EL (cell line): ENCODE results near the gene KRTAP10-5.
"Not testable (repeated sequence)": the region's sequence is repeated elsewhere in the genome, so short reads cannot be mapped to it uniquely, and the experiment has no call there.

ENCODE experiments used
- DNase-seq: peaks from one replicate; pipeline ENCODE4 v3.0.0-alpha.2; 2016

KRTAP10-5 gene

DNA sequence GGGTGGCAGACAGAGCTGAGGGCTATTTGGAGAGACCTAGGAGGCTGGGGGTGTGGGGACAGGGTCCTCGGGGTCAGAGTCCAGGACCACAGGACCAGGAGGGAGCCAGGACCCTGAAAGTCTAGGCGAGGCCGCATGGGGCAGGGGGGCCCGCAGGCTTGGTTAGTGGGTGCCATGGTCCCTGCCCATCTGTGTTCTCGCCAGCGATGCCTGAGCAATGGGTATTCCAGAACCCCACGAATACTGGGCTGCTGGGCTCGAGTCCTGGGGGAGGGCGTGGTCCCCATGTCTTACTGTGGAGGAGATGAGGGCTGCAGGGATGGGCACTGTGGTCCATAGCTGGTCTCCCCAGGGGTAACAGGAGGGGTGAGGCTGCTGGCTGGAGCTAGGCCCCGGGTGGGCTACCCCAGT lies 9.9 kb upstream of the KRTAP10-5 start:
- no peak for DNase-seq

DNA sequence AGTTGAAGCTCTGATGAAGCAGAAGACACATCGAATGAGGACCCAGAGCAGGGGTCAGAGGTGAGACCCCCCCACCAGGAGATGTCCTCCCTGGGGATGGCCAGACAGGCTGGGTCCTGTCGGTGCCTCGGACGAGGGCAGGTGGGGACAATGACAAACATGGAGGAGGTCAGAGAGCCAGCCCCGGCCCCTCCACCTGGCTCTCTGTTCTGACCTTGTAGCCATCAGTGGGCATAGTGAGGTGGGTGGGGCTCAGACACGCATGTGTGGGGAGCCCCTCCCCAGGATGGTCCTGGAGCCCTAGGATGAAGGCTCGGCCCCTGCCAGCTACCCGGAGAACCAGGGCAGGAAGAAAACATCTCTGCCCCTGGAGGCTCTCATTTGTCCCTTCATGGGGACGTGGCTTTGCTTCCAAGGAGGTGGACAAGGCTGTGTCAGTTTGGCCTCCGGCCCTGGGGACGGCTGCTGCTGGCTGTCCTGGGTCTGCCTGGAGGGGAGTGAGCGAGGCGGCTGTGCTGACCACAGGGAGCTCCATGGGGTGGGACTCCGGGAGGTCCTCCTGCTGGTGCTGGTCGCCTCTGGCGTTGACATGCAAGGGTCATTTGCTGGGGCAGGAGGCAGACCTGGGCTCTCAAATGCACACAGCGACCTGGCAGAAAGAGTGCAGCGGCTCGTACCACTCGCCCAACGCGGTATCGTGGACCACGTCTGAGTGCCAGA lies 9.3 kb upstream of the KRTAP10-5 start:
- DNase-seq, result no peak

- DNase-seq, result no peak
These were observed 8.7 kb upstream of the KRTAP10-5 start for GRCh38 chr21:44589094-44589493.

GRCh38 chr21:44585892-44586291 lies 5.5 kb upstream of the KRTAP10-5 start:
- no peak for DNase-seq

DNA sequence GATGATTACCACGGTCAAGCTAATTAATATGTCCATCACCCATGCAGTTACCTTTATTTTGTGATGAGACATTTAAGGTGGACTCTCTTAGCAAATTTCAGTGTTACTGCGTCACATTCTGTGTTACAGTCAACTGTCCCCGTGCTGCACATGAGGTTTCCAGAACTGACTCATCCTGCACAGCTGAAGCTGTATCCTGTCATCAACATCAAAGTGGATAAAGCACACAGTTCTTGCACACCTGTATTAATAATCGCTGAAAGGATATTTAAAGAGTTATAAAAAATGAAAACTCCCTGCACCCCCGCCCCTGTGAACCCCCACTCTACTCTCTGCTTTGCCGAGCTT lies 3.4 kb upstream of the KRTAP10-5 start:
- DNase-seq, result no peak

- DNase-seq, result no peak
These were observed 2.8 kb upstream of the KRTAP10-5 start for GRCh38 chr21:44583089-44583799.

DNA sequence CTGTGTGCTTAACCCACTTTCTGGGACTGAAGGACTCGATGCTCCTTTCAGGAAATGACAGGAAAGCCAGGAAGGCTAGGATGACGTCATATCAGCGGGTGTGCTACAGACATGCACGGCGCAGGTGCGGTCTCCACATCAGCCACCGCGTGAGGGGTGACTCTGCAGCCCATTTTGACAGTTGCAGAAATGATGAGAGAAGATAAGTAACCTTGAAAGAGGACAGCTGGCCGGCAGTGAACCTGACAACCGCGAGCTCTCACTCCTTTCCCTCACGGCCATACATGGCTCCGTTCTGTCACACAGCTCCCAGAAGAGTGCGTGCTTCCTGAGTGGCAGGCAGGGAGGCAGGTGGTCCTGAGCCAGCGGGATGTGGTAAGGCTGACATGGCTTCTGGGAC lies 1.7 kb upstream of the KRTAP10-5 start:
- DNase-seq, result no peak

DNA sequence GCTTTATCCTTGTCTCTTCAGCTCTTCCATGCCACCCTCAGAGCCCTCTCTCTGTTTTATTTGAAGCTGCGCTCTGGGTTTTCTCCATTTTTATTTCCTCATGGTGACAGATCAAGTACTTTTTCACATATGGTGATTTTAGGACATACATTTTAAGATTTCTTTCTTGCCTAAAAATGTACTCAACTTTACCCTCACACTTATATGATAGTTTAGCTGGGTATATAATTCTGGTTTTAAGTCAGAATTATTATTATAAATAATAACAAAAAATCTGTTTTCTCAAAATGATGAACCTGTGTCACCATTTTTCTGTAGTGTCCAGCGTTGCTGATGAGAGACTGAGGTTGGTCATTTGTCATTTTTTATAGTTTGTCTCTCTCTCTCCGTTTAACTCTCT lies 754 bp upstream of the KRTAP10-5 start:
- DNase-seq, result no peak

- DNase-seq, result no peak
These were observed 615 bp downstream of the KRTAP10-5 start for GRCh38 chr21:44579833-44580144.

DNA sequence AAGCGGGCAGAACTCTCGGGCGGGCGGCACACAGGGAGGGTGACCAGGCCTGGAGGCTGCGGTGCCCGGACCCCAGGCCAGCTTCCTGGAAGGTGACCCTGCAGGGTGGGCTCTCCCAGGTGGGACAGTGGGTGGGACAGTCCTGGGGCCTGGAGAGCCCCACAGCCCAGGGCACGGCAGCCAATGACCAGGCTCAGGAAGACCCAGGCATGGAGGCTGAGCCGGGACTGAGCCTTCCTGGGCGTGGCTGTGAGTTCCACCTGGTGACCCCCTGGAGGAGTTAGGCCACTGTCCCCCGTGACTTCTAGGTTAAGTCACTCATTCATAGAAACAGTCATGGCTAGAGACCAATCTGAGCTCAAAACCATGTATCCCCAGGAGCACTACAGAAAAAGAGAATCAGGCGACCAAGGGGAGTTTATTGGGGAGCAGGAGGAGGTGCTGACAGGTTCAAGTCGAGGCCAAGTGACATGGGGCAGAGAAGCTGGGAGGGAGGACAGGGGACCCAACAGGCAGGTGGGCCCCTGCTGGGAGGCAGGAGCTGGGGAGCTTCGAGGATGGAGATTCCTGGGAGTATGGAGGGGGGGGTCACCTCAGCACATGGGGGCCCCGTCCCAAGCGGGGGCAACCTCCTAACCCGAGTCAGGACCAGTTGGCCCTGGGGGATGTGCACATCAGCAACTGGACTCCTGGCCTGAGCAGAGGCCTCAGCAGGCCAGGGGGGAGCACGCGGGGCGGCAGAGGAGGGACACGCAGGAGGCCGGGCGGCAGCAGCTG lies 1.2 kb downstream of the KRTAP10-5 start:
- no peak for DNase-seq

- no peak for DNase-seq
These were observed 1.9 kb downstream of the KRTAP10-5 start for GRCh38 chr21:44578371-44579055.

DNA sequence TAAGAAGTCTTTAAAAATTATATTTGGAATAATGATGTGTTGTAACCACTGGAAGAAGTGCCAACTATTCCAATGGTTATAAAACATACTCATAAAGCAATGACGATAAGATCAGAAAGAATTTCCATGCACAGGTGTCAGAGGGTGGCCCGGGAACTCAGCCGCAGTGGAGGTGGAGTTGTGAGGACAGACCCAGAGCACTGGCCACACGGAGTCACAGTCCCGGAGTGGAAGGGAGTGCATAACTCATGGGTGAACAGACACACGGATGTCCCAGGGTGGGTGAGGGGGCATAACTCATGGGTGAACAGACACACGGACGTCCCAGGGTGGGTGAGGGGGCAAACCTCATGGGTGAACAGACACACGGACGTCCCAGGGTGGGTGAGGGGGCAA lies 4.4 kb downstream of the KRTAP10-5 start:
- no peak for DNase-seq

- no peak for DNase-seq
These were observed 4.9 kb downstream of the KRTAP10-5 start for GRCh38 chr21:44575307-44576024.

DNA sequence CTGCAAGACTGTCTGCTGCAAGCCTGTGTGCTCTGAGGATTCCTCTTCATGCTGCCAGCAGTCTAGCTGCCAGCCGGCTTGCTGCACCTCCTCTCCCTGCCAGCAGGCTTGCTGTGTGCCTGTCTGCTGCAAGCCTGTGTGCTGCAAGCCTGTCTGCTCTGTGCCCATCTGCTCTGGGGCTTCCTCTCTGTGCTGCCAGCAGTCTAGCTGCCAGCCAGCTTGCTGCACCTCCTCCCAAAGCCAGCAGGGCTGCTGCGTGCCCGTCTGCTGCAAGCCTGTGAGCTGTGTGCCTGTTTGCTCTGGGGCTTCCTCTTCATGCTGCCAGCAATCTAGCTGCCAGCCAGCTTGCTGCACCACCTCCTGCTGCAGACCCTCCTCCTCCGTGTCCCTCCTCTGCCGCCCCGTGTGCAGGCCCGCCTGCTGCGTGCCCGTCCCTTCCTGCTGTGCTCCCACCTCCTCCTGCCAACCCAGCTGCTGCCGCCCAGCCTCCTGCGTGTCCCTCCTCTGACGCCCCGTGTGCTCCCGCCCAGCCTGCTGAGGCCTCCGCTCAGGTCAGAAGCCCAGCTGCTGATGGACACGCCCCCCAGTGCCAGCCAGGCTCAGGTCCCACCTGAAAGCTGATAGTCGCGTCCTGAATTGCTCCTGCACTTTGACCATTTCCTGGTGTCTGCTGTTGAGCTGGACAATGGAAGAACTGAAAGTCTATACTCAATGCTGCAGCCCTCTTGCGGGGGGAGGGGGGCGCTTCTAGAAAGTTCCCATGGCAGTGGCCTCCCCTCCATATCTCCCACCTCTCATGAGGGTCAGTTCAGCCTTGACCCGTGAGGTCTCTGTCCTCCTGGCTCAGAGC lies 5.7 kb downstream of the KRTAP10-5 start:
- DNase-seq, result no peak

GRCh38 chr21:44573630-44574456 lies 6.6 kb downstream of the KRTAP10-5 start, which contains the start of gene KRTAP10-4:
Gene KRTAP10-4, plus strand, starts transcription at chr21:44573729. Its CDS starts 30 bp downstream, at chr21:44573759.
- not testable (repeated sequence) for DNase-seq

- no peak for DNase-seq
These were observed 7.3 kb downstream of the KRTAP10-5 start for GRCh38 chr21:44572959-44573583.

DNA sequence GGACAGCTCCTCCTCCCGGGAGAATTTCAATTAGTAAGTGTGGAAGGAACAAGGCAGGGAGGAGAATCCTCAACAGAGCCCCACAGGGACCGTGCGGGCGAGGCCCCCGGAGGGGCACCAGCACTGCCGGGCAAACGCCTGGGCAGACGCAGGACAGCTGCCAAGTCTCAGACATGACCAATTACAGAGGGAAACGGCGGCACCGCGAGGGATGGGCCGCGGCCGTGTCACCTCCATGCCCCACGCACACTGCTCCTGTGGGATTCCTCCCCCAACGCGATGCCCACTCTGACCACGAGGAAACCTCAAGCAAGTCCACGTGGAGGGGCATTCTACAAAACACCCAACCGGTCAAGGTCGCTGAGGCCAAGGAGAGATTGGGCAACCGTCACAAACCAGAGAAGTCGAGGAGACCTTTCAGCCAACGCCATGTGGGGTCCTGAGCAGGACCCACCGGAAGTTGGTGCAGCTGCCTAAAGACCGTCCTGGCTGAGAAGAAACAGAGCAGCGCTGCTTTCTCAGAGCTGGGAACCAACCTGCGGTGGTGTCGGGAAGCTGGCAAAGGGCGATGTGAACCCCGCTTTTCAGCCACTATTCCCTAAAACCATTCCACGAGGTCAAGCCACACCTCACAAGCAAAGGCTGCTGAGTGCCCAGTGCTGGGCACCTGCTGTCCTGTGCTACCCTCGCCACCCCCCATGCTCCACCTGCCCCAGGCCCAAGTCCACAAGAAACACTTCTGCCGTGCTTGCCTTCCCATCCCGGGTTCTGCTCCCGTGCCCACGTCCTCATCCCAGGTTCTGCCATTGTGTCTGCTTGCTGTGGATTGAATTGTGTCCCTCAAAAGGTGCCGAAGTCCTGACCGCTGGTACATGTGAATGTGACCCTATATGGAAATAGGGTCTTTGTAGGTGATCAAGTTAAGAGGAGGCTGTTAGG lies 8.3 kb downstream of the KRTAP10-5 start:
- DNase-seq, result no peak

DNA sequence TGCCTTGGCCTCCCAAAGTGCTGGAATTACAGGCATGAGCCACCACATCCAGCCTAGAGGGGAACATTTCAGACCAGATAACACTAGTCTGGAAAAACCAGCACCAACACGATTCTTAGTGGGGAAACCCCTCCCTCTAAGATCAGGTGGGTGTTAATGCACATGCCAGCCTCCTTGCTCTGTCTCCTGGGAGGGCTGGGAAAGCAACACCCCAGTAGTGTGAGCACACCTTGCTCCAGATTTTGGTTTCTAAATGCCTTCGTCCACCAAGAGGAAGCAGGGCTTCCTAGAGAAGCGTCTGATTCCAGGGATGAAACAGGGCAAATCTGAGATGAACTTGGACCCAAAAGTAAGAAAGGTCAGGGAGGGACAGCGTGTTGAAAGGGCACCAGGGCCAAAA lies 9.1 kb downstream of the KRTAP10-5 start:
- DNase-seq, result no peak

GRCh38 chr21:44569861-44570517 lies 10.4 kb downstream of the KRTAP10-5 start:
- no peak for DNase-seq
